SK-N-SH treated with all-trans-retinoic acid at 6 μM for 48 hours (cell line): ENCODE data around the gene NRL.

Source experiments
- ISL1 ChIP-seq: fragments of 250-450 bp; sonication (Bioruptor Pico); IDR thresholded peaks from 2 replicates; pipeline ENCODE4 v2.1.2; 2022; ENCODE audit warnings: mild to moderate bottlenecking, moderate library complexity
- PPARA ChIP-seq: fragments of 250-450 bp; sonication (Bioruptor Pico); IDR thresholded peaks from 2 replicates; pipeline ENCODE4 v1.5.0; 2020; ENCODE audit warnings: mild to moderate bottlenecking, borderline replicate concordance
- RARB ChIP-seq: fragments of 250-450 bp; sonication (Bioruptor Pico); IDR thresholded peaks from 2 replicates; pipeline ENCODE4 v1.8.0; 2021; ENCODE audit warnings: mild to moderate bottlenecking, moderate library complexity
- ZFP30 ChIP-seq: fragments of 450-650 bp; formaldehyde crosslinking; IDR thresholded peaks from 2 replicates; pipeline ENCODE4 v1.5.0; 2022; ENCODE audit warnings: mild to moderate bottlenecking, moderate library complexity
- TF ChIP-seq, protein P1 (sequence below): fragments of 250-450 bp; sonication (Bioruptor Pico); IDR thresholded peaks from 2 replicates; pipeline ENCODE4 v1.5.0; 2020; ENCODE audit warnings: mild to moderate bottlenecking, moderate library complexity
- TF ChIP-seq, protein P2 (sequence below): fragments of 250-450 bp; sonication (Bioruptor Pico); IDR thresholded peaks from 2 replicates; pipeline ENCODE4 v1.8.0; 2020; ENCODE audit warnings: mild to moderate bottlenecking, moderate library complexity, borderline replicate concordance

DNA sequence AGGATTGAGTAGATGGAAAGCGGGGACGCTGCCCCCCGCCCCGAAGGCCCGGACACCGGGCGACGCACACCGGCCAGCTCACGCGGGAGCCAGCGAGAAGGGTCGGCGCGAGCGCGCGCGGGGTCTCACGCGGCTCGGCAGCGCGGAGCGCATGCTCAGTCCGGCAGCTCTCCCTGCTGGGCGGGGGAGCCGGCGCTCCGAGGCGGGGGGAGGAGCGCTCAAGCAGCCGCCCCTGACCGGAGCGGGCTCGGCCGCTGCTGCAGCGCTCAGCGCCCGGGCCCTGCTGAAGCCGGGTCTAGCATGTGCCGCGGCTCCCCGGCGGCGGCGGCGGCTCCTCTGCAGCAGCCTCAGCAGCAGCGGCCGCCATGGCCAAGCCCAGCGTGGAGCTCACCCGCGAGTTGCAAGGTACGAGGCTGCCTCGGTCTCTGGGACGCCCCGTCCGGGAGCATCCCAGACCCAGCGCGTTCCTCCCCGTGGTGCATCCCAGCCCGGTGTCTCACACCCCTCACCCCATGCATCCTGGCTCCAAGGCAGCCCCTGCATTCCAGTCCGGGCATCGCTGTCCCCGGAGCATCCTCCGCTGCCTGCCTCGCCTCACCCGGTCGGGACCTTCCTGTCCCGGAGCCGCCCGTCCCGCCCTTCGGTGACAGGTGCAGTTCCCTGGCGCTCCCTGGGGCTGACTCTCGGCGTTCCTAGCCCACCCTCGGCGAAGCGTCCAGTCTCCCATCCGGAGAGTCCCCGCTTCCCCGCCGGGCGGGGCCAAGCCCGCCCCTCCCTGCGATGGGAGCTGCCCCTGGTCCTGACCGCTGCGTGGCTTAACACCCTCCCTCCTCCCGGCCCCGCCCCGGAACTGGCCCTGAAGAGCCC, 62.7 kb downstream of the NRL start, which contains the start of gene CARMIL3:
- TF ChIP-seq ISL1 (CRISPR knock-in tag) (no peak), RARB (no peak), PPARA (CRISPR knock-in tag) (no peak), ZFP30 (no peak)
- TF ChIP-seq, protein P1, sequence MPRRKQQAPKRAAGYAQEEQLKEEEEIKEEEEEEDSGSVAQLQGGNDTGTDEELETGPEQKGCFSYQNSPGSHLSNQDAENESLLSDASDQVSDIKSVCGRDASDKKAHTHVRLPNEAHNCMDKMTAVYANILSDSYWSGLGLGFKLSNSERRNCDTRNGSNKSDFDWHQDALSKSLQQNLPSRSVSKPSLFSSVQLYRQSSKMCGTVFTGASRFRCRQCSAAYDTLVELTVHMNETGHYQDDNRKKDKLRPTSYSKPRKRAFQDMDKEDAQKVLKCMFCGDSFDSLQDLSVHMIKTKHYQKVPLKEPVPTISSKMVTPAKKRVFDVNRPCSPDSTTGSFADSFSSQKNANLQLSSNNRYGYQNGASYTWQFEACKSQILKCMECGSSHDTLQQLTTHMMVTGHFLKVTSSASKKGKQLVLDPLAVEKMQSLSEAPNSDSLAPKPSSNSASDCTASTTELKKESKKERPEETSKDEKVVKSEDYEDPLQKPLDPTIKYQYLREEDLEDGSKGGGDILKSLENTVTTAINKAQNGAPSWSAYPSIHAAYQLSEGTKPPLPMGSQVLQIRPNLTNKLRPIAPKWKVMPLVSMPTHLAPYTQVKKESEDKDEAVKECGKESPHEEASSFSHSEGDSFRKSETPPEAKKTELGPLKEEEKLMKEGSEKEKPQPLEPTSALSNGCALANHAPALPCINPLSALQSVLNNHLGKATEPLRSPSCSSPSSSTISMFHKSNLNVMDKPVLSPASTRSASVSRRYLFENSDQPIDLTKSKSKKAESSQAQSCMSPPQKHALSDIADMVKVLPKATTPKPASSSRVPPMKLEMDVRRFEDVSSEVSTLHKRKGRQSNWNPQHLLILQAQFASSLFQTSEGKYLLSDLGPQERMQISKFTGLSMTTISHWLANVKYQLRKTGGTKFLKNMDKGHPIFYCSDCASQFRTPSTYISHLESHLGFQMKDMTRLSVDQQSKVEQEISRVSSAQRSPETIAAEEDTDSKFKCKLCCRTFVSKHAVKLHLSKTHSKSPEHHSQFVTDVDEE: no peak
- TF ChIP-seq, protein P2, sequence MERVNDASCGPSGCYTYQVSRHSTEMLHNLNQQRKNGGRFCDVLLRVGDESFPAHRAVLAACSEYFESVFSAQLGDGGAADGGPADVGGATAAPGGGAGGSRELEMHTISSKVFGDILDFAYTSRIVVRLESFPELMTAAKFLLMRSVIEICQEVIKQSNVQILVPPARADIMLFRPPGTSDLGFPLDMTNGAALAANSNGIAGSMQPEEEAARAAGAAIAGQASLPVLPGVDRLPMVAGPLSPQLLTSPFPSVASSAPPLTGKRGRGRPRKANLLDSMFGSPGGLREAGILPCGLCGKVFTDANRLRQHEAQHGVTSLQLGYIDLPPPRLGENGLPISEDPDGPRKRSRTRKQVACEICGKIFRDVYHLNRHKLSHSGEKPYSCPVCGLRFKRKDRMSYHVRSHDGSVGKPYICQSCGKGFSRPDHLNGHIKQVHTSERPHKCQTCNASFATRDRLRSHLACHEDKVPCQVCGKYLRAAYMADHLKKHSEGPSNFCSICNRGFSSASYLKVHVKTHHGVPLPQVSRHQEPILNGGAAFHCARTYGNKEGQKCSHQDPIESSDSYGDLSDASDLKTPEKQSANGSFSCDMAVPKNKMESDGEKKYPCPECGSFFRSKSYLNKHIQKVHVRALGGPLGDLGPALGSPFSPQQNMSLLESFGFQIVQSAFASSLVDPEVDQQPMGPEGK (CRISPR knock-in tag): peak; percentile 44; the same call in 1 of the 2 replicates
